Measurements from ENCODE around the gene RNF166. TPM values are rescaled to one million over a fixed set of nuclear protein-coding genes. Genes with fewer than 3 reads are reported as not detected.

The RNF166 gene
- total RNA-seq, 1 experiment from 2014 or later, result 26.5 TPM

DNA sequence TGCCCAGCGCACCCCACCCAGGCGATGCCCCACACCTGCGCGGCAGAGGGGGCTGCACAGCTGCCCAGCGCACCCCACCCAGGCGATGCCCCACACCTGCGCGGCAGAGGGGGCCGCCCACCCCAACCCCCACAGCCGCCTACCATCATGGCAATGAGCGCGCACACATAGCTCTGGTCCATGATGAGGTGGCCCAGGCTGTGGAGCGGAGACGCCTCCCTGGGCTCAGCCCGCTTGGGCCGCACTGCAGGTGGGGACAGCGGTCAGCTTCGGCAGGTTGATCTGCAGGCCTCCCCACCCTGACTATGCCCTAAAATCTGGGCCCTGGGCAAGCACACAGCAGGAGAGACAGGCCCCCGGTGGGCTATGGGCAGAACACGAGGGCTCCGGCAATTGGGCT lies 30.3 kb upstream of the RNF166 start:
- H2AFZ ChIP-seq (ENCODE audit: low read length), result no peak overlapping the region
- H3K4me2 ChIP-seq (ENCODE audit: insufficient read depth, insufficient read length, low read length), result no peak overlapping the region
- H4K91ac ChIP-seq (ENCODE audit: insufficient read length, low read depth, low read length), result no peak overlapping the region
- no peak overlapping the region for H4K8ac ChIP-seq (replicated peaks; ENCODE audit: insufficient read length, low read depth, low read length)
- H3K27me3 ChIP-seq (ENCODE audit: insufficient read depth, low read length), result no peaks in the 10 kb centered on the region
- H2BK12ac ChIP-seq (ENCODE audit: insufficient read length, low read depth, low read length), result no peak overlapping the region
- H3K4me1 ChIP-seq (ENCODE audit: insufficient read depth, low read length), result no peaks in the 10 kb centered on the region
- H2AK5ac ChIP-seq (ENCODE audit: insufficient read length, low read length), result no peak overlapping the region
- Mint-ChIP-seq H3K9me3 (no peaks in the 10 kb centered on the region), H3K36me3 (ENCODE audit: insufficient read depth in 1 of 3, low read depth in 3 of 3) (peaks cover 2 to 4% (median 3%) of the 10 kb centered on the region in 3 experiments; a peak in 5 of 7 replicates), H3K27ac (no peak overlapping the region), H3K4me1 (0 out of 4 replicates have a peak, but pooled peaks cover 0 to 3% of the 10 kb centered on the region in 2 experiments), H3K4me3 (no peak overlapping the region), H3K27me3 (ENCODE audit: low read depth) (no peaks in the 10 kb centered on the region; the same call in 1 of the 2 replicates)
- no peak overlapping the region for H3K18ac ChIP-seq (ENCODE audit: insufficient read length, low read depth, low read length)
- DNase-seq, result no peak
- H3K23me2 ChIP-seq (ENCODE audit: insufficient read length, low read depth, low read length, poor library complexity, severe bottlenecking), result no peaks in the 10 kb centered on the region
- no peak overlapping the region for H3K9ac ChIP-seq (ENCODE audit: extremely low read depth, insufficient read length, low read length)
- H2BK20ac ChIP-seq (ENCODE audit: low read depth, low read length, poor library complexity, severe bottlenecking), result no peak overlapping the region
- H2BK120ac ChIP-seq (ENCODE audit: low read depth, low read length, poor library complexity, severe bottlenecking), result no peak overlapping the region
- no peak overlapping the region for H2BK5ac ChIP-seq (ENCODE audit: insufficient read length, low read length)
- no peaks in the 10 kb centered on the region for H3K79me2 ChIP-seq (ENCODE audit: insufficient read depth, low read length)
- no peak overlapping the region for H3T11ph ChIP-seq (ENCODE audit: low read length)
- no peaks in the 10 kb centered on the region for H3K79me1 ChIP-seq (ENCODE audit: insufficient read depth, low read depth, low read length, poor library complexity, severe bottlenecking)
- no peak overlapping the region for H3K56ac ChIP-seq (ENCODE audit: insufficient read length, low read depth, low read length)
- no peaks in the 10 kb centered on the region for H4K20me1 ChIP-seq (ENCODE audit: control insufficient read depth, insufficient read depth, insufficient read length)
- no peak overlapping the region for H4K5ac ChIP-seq (ENCODE audit: insufficient read length, low read depth, low read length)
- H3K4ac ChIP-seq (ENCODE audit: low read depth, low read length), result no peak overlapping the region
- no peak overlapping the region for H3K23ac ChIP-seq (ENCODE audit: insufficient read length, low read depth, low read length)
- TF ChIP-seq CTCF (conservative IDR thresholded peaks at IDR 0.05), result no peak
- H3K14ac ChIP-seq (ENCODE audit: insufficient read depth, low read length), result no peak overlapping the region
- no CpG with 5 or more reads among the region's 21 CpGs for WGBS (ENCODE audit: extremely low coverage, insufficient read length, low lambda C conversion rate)
- H2BK15ac ChIP-seq (ENCODE audit: low read depth, low read length), result no peak overlapping the region
- no peak overlapping the region for H3K27ac ChIP-seq (ENCODE audit: insufficient read length, low read depth, low read length)
- no peaks in the 10 kb centered on the region for H3K9me3 ChIP-seq (ENCODE audit: control insufficient read depth, low read depth, low read length)

Data from H9 (cell line).